ENCODE data around the gene SPATA16.

The SPATA16 gene

GRCh38 chr3:173019378-173019777 lies 121.7 kb downstream of the SPATA16 start:
- Histone ChIP-seq H3K27me3 (ENCODE audit: insufficient read depth, insufficient read length) (no peaks in the 10 kb centered on the region), H3K36me3 (ENCODE audit: insufficient read depth, insufficient read length, low read length) (no peaks in the 10 kb centered on the region), H3K4me1 (ENCODE audit: insufficient read depth, insufficient read length) (no peaks in the 10 kb centered on the region), H3K4me3 (ENCODE audit: insufficient read length, low read depth) (no peak overlapping the region), H3K9me3 (ENCODE audit: insufficient read depth, low read length) (no peaks in the 10 kb centered on the region), H3K9ac (ENCODE audit: insufficient read length, low read depth) (no peak overlapping the region)
- no peak for DNase-seq (ENCODE audit: low read depth, low spot score)
- TF ChIP-seq YY1 (IDR thresholded peaks at IDR 0.05; ENCODE audit: insufficient read depth, insufficient read length) = no peak
- no peak for TF ChIP-seq SUZ12 (IDR thresholded peaks at IDR 0.05; ENCODE audit: extremely low read depth, insufficient read depth, insufficient read length)
- TF ChIP-seq ZNF274 (IDR thresholded peaks at IDR 0.05; ENCODE audit: low read depth, low read length) = no peak

GRCh38 chr3:173018758-173019157 lies 122.3 kb downstream of the SPATA16 start:
- Histone ChIP-seq H3K27me3 (ENCODE audit: insufficient read depth, insufficient read length) (no peaks in the 10 kb centered on the region), H3K36me3 (ENCODE audit: insufficient read depth, insufficient read length, low read length) (no peaks in the 10 kb centered on the region), H3K9me3 (ENCODE audit: insufficient read depth, low read length) (no peaks in the 10 kb centered on the region), H3K4me1 (ENCODE audit: insufficient read depth, insufficient read length) (no peaks in the 10 kb centered on the region), H3K9ac (ENCODE audit: insufficient read length, low read depth) (no peak overlapping the region), H3K4me3 (ENCODE audit: insufficient read length, low read depth) (no peak overlapping the region)
- DNase-seq (ENCODE audit: low read depth, low spot score) = no peak
- no peak for TF ChIP-seq ZNF274 (IDR thresholded peaks at IDR 0.05; ENCODE audit: low read depth, low read length)

- TF ChIP-seq YY1 (IDR thresholded peaks at IDR 0.05; ENCODE audit: insufficient read depth, insufficient read length) = no peak
- TF ChIP-seq SUZ12 (IDR thresholded peaks at IDR 0.05; ENCODE audit: extremely low read depth, insufficient read depth, insufficient read length) = no peak
- TF ChIP-seq ZNF274 (IDR thresholded peaks at IDR 0.05; ENCODE audit: low read depth, low read length) = no peak
- peaks cover 9% of the 10 kb centered on the region for H3K9me3 ChIP-seq (ENCODE audit: insufficient read depth, low read length)
- H3K4me3 ChIP-seq (ENCODE audit: insufficient read length, low read depth) = no peak overlapping the region
- H3K27me3 ChIP-seq (ENCODE audit: insufficient read depth, insufficient read length) = no peaks in the 10 kb centered on the region
- no peaks in the 10 kb centered on the region for H3K36me3 ChIP-seq (ENCODE audit: insufficient read depth, insufficient read length, low read length)
- no peak overlapping the region for H3K9ac ChIP-seq (ENCODE audit: insufficient read length, low read depth)
- DNase-seq (ENCODE audit: low read depth, low spot score) = no peak
- no peaks in the 10 kb centered on the region for H3K4me1 ChIP-seq (ENCODE audit: insufficient read depth, insufficient read length)
These were observed 127.7 kb downstream of the SPATA16 start for GRCh38 chr3:173013219-173013832.

GRCh38 chr3:173009410-173009809 lies 131.6 kb downstream of the SPATA16 start:
- DNase-seq (ENCODE audit: low read depth, low spot score) = no peak
- H3K9me3 ChIP-seq (ENCODE audit: insufficient read depth, low read length) = peaks cover 9% of the 10 kb centered on the region
- H3K4me3 ChIP-seq (ENCODE audit: insufficient read length, low read depth) = no peak overlapping the region
- no peak overlapping the region for H3K9ac ChIP-seq (ENCODE audit: insufficient read length, low read depth)
- H3K27me3 ChIP-seq (ENCODE audit: insufficient read depth, insufficient read length) = no peaks in the 10 kb centered on the region
- no peaks in the 10 kb centered on the region for H3K4me1 ChIP-seq (ENCODE audit: insufficient read depth, insufficient read length)
- no peaks in the 10 kb centered on the region for H3K36me3 ChIP-seq (ENCODE audit: insufficient read depth, insufficient read length, low read length)
- TF ChIP-seq SUZ12 (IDR thresholded peaks at IDR 0.05; ENCODE audit: extremely low read depth, insufficient read depth, insufficient read length) = no peak
- TF ChIP-seq ZNF274 (IDR thresholded peaks at IDR 0.05; ENCODE audit: low read depth, low read length) = no peak
- TF ChIP-seq YY1 (IDR thresholded peaks at IDR 0.05; ENCODE audit: insufficient read depth, insufficient read length) = no peak

GRCh38 chr3:173008978-173009377 lies 132.1 kb downstream of the SPATA16 start:
- Histone ChIP-seq H3K4me1 (ENCODE audit: insufficient read depth, insufficient read length) (no peaks in the 10 kb centered on the region), H3K9me3 (ENCODE audit: insufficient read depth, low read length) (peaks cover 9% of the 10 kb centered on the region), H3K9ac (ENCODE audit: insufficient read length, low read depth) (no peak overlapping the region), H3K27me3 (ENCODE audit: insufficient read depth, insufficient read length) (no peaks in the 10 kb centered on the region), H3K4me3 (ENCODE audit: insufficient read length, low read depth) (no peak overlapping the region), H3K36me3 (ENCODE audit: insufficient read depth, insufficient read length, low read length) (no peaks in the 10 kb centered on the region)
- DNase-seq (ENCODE audit: low read depth, low spot score) = no peak
- no peak for TF ChIP-seq SUZ12 (IDR thresholded peaks at IDR 0.05; ENCODE audit: extremely low read depth, insufficient read depth, insufficient read length)
- TF ChIP-seq ZNF274 (IDR thresholded peaks at IDR 0.05; ENCODE audit: low read depth, low read length) = no peak
- no peak for TF ChIP-seq YY1 (IDR thresholded peaks at IDR 0.05; ENCODE audit: insufficient read depth, insufficient read length)

GRCh38 chr3:173007079-173007723 lies 133.8 kb downstream of the SPATA16 start:
- TF ChIP-seq ZNF274 (IDR thresholded peaks at IDR 0.05; ENCODE audit: low read depth, low read length) = no peak
- no peak for TF ChIP-seq YY1 (IDR thresholded peaks at IDR 0.05; ENCODE audit: insufficient read depth, insufficient read length)
- no peak for TF ChIP-seq SUZ12 (IDR thresholded peaks at IDR 0.05; ENCODE audit: extremely low read depth, insufficient read depth, insufficient read length)
- Histone ChIP-seq H3K4me1 (ENCODE audit: insufficient read depth, insufficient read length) (no peaks in the 10 kb centered on the region), H3K27me3 (ENCODE audit: insufficient read depth, insufficient read length) (no peaks in the 10 kb centered on the region), H3K9me3 (ENCODE audit: insufficient read depth, low read length) (peaks cover 9% of the 10 kb centered on the region), H3K36me3 (ENCODE audit: insufficient read depth, insufficient read length, low read length) (no peaks in the 10 kb centered on the region), H3K9ac (ENCODE audit: insufficient read length, low read depth) (no peak overlapping the region), H3K4me3 (ENCODE audit: insufficient read length, low read depth) (no peak overlapping the region)
- no peak for DNase-seq (ENCODE audit: low read depth, low spot score)

GRCh38 chr3:173006006-173006405 lies 135.0 kb downstream of the SPATA16 start:
- H3K9ac ChIP-seq (ENCODE audit: insufficient read length, low read depth) = no peak overlapping the region

More at GRCh38 chr3:173006006-173006405, 135.0 kb downstream of the SPATA16 start:
- Histone ChIP-seq H3K36me3 (ENCODE audit: insufficient read depth, insufficient read length, low read length) (no peaks in the 10 kb centered on the region), H3K4me1 (ENCODE audit: insufficient read depth, insufficient read length) (no peaks in the 10 kb centered on the region), H3K9me3 (ENCODE audit: insufficient read depth, low read length) (peaks cover 9% of the 10 kb centered on the region), H3K27me3 (ENCODE audit: insufficient read depth, insufficient read length) (no peaks in the 10 kb centered on the region), H3K4me3 (ENCODE audit: insufficient read length, low read depth) (no peak overlapping the region)
- no peak for DNase-seq (ENCODE audit: low read depth, low spot score)
- no peak for TF ChIP-seq ZNF274 (IDR thresholded peaks at IDR 0.05; ENCODE audit: low read depth, low read length)
- no peak for TF ChIP-seq SUZ12 (IDR thresholded peaks at IDR 0.05; ENCODE audit: extremely low read depth, insufficient read depth, insufficient read length)
- no peak for TF ChIP-seq YY1 (IDR thresholded peaks at IDR 0.05; ENCODE audit: insufficient read depth, insufficient read length)

Data from NT2/D1 (cell line).